ENCODE measurements around the gene LSG1.

LSG1 gene

DNA sequence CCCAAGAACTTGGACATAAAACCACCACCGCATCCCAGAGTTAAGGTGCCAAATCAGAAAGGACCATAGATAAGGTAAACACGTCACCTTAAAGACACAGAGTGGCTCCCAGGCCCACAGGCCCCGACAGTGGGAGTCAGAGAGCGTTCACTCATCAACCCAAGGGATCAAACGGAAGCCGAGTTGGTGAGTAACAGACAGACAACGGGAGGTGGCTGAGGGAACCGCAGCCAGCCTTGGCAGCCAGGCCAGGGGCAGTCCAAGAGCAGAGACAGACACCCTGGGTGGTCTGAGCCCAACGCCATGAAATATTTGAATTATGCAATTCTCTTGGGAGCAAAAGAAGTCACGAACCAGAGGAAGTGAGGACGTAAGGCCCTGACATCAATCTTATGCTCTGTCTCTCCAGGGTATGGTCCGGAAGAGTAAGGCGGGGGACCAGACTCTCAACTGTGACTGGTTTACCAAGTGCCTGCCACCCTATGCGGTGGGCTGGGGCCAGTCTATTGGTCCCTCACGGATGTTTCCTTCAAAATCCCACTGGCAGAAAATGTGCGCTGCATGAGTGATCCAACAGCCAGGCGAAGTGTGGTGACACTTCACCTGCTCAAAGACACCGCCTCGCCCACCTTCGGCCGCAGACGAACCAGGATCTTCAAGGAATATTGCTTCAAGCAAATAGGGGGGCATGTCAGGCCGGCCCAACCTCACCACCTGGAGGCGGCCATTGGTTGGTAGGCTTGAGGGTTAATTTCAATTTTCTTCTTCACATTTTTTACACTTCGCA, 73.0 kb downstream of the LSG1 start:
- no peak for ATAC-seq
- H3K4me1 Mint-ChIP-seq, result peaks cover 7% of the 10 kb centered on the region
- H3K4me3 Mint-ChIP-seq, result no peak overlapping the region
- H3K27me3 Mint-ChIP-seq, result no peaks in the 10 kb centered on the region
- no peak for DNase-seq
- no peak overlapping the region for H3K27ac Mint-ChIP-seq
- no peaks in the 10 kb centered on the region for H3K9me3 Mint-ChIP-seq

DNA sequence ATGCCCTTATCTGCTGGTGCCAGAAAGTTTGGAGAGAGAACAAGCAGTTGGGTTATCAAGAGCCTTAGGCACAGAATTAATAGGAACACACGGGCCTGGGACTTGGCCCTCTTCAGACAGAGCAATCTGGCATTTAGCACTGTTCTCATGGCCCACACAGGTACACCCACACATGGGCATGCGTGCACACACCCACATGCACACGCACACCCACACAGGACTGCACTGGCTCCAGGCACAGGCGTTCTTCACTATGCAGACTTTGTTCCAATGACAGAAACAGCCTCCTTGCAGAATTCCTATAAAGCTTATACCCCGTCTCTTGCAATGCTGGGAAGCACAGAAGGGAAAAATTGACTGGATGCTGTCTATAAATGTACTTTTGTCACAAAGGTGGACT, 75.1 kb downstream of the LSG1 start:
- Mint-ChIP-seq H3K9me3 (no peaks in the 10 kb centered on the region), H3K4me3 (no peak overlapping the region), H3K4me1 (peaks cover 7% of the 10 kb centered on the region), H3K27ac (no peak overlapping the region), H3K27me3 (no peaks in the 10 kb centered on the region)
- no peak for ATAC-seq
- DNase-seq, result no peak

DNA sequence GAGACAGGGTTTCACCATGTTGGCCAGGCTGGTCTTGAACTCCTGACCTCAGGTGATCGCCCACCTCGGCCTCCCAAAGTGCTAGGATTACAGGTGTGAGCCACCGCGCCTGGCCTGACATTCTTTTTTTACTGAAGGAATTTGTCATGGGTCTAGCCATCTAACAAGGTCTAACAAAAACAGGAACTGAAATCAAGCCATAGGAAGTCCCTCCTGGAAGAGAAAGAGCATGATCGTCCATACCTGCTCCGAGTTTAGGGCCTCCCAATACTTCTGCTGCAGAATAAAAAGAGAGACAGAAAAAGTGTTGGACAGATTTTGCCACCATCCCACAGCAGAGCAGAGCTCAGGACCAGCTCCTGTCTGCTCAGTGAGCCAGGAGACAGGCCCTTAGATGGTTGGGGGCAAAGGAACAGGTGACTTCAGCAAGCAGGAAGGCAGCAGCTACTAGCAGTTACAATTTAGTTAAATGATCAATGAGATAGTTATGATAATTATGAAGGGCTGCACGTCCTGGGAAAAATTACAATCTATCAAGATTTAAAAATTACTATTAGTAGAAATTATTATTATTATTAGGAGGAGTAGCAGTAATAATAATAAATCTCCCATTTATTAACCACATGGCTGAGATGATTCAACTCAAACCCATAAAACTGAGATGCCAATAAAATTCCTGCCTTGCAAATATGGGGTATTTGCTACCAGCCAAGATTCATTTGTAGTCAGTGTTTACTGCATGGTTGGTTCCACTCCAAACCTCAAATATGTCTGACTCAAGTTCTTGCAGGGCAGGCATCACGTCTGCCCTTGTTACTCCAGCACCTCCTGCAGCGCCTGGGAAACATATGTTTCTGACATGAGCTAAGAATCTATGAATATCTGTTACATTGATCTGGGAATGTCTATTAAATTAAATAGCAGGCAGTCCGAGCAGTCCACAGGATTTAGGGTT, 78.9 kb downstream of the LSG1 start:
- ATAC-seq, result no peak
- Mint-ChIP-seq H3K27me3 (no peaks in the 10 kb centered on the region), H3K4me1 (peaks cover 7% of the 10 kb centered on the region), H3K9me3 (no peaks in the 10 kb centered on the region), H3K27ac (no peak overlapping the region), H3K4me3 (no peak overlapping the region)
- DNase-seq, result no peak
